IMR-90 (cell line): Measurements from ENCODE around the gene RNF130. TPM values are rescaled to one million over a fixed set of nuclear protein-coding genes. Genes with fewer than 3 reads are reported as not detected.

ENCODE experiments used
- ATAC-seq: fragments of 200-7000 bp; cut with Tn5 transposase; 2 replicates; pipeline ENCODE4 v1.9.1; 2020; ENCODE audit warnings: low read depth, mild to moderate bottlenecking, moderate library complexity
- BruUV-seq: library from RNA; stranded (reverse); fragments of 400-500 nt; replicated peaks from 2 replicates; lab custom pipeline; 2021; lab: Mats Ljungman, UMichigan
- CTCF ChIA-PET: fragments of 300-600 bp; formaldehyde crosslinking; extraction: SDS; loops from one replicate; lab custom pipeline; 2021; ENCODE audit warnings: antibody characterized with exemption; lab: Yijun Ruan, JAX
- POLR2A ChIA-PET: fragments of 300-600 bp; sonication (Branson Sonifier 250); formaldehyde crosslinking; loops from one replicate; lab custom pipeline; 2022; ENCODE audit warnings: antibody characterized with exemption; ENCODE audit not compliant: unreplicated experiment; lab: Charles Lee
- DNase-seq: peaks from one replicate; pipeline ENCODE4 v3.0.0; 2013
- H2AFZ ChIP-seq: replicated peaks from 2 replicates; pipeline ENCODE3; 2013; ENCODE audit warnings: low read length, mild to moderate bottlenecking; ENCODE audit not compliant: poor library complexity
- H2AK5ac ChIP-seq: 2 replicates; pipeline ENCODE4 v1.6.1; 2013; ENCODE audit warnings: low read depth, low read length, inconsistent platforms
- H2AK9ac ChIP-seq: replicated peaks from 2 replicates; pipeline ENCODE3; 2013; ENCODE audit warnings: mild to moderate bottlenecking, low read depth, low read length, moderate library complexity; ENCODE audit not compliant: poor library complexity
- H2BK120ac ChIP-seq: 2 replicates; pipeline ENCODE4 v1.6.1; 2013; ENCODE audit warnings: low read depth, low read length, inconsistent platforms
- H2BK15ac ChIP-seq: 3 replicates; pipeline ENCODE4 v1.6.1; 2013; ENCODE audit warnings: low read depth, low read length, inconsistent platforms
- H2BK20ac ChIP-seq: 2 replicates; pipeline ENCODE4 v1.6.1; 2013; ENCODE audit warnings: low read depth, mild to moderate bottlenecking, inconsistent platforms, low read length, moderate library complexity
- H2BK5ac ChIP-seq: 2 replicates; pipeline ENCODE4 v1.6.1; 2013; ENCODE audit warnings: mild to moderate bottlenecking, low read depth, low read length, inconsistent platforms; ENCODE audit not compliant: poor library complexity, severe bottlenecking
- H3K14ac ChIP-seq: replicated peaks from 2 replicates; pipeline ENCODE4 v1.6.1; 2013; ENCODE audit warnings: low read depth, low read length, inconsistent platforms
- H3K18ac ChIP-seq: 2 replicates; pipeline ENCODE4 v1.6.1; 2013; ENCODE audit warnings: low read depth, low read length, control low read depth
- H3K23ac ChIP-seq: 2 replicates; pipeline ENCODE4 v1.6.1; 2013; ENCODE audit warnings: low read depth, low read length, inconsistent platforms
- H3K27ac ChIP-seq: 2 replicates; pipeline ENCODE4 v1.5.1; 2013; ENCODE audit warnings: mild to moderate bottlenecking, control low read depth, low read length; ENCODE audit not compliant: insufficient read depth
- H3K27me3 ChIP-seq: 2 replicates; pipeline ENCODE4 v1.6.1; 2013; ENCODE audit warnings: low read length; ENCODE audit not compliant: control insufficient read depth, insufficient read depth
- H3K36me3 ChIP-seq: 2 replicates; pipeline ENCODE4 v1.6.1; 2013; ENCODE audit warnings: low read length, mixed read lengths; ENCODE audit not compliant: control insufficient read depth, insufficient read depth
- H3K4ac ChIP-seq: 2 replicates; pipeline ENCODE4 v1.6.1; 2013; ENCODE audit warnings: low read depth, low read length, inconsistent platforms
- H3K4me1 ChIP-seq: 2 replicates; pipeline ENCODE4 v1.6.1; 2013; ENCODE audit warnings: low read length, mixed read lengths; ENCODE audit not compliant: control insufficient read depth, insufficient read depth
- H3K4me2 ChIP-seq: 2 replicates; pipeline ENCODE4 v1.6.1; 2013; ENCODE audit warnings: low read depth, mild to moderate bottlenecking, control low read depth, low read length, moderate library complexity
- H3K4me3 ChIP-seq: 2 replicates; pipeline ENCODE4 v1.5.1; 2013; ENCODE audit warnings: low read depth, mild to moderate bottlenecking, control low read depth, low read length, moderate library complexity; ENCODE audit not compliant: insufficient read depth
- H3K56ac ChIP-seq: 2 replicates; pipeline ENCODE4 v1.6.1; 2013; ENCODE audit warnings: low read length, inconsistent platforms; ENCODE audit not compliant: insufficient read depth; ENCODE audit errors: extremely low read depth
- H3K79me1 ChIP-seq, 2 experiments: 2 replicates each; pipeline ENCODE4 v1.6.1; 2013; ENCODE audit warnings: low read length in 2 of 2, inconsistent platforms in 1 of 2, low read depth in 1 of 2
- H3K9ac ChIP-seq: 2 replicates; pipeline ENCODE4 v1.6.1; 2013; ENCODE audit warnings: low read depth, low read length, control low read depth
- H3K9me1 ChIP-seq: 2 replicates; pipeline ENCODE4 v1.6.1; 2013; ENCODE audit warnings: low read length, inconsistent platforms; ENCODE audit not compliant: insufficient read depth
- H3K9me3 ChIP-seq: 2 replicates; pipeline ENCODE4 v1.6.1; 2013; ENCODE audit warnings: low read length; ENCODE audit not compliant: control insufficient read depth, insufficient read depth
- H4K20me1 ChIP-seq: 2 replicates; pipeline ENCODE4 v1.6.1; 2013; ENCODE audit warnings: low read length, inconsistent platforms; ENCODE audit not compliant: insufficient read depth
- H4K5ac ChIP-seq: 2 replicates; pipeline ENCODE4 v1.6.1; 2013; ENCODE audit warnings: mild to moderate bottlenecking, low read depth, low read length, control low read depth
- H4K8ac ChIP-seq, 2 experiments: 2 replicates each; pipeline ENCODE4 v1.6.1; 2013; ENCODE audit warnings: low read depth in 2 of 2, low read length in 2 of 2, control low read depth in 1 of 2, inconsistent platforms in 1 of 2
- H4K91ac ChIP-seq: 2 replicates; pipeline ENCODE4 v1.6.1; 2013; ENCODE audit warnings: low read depth, low read length, inconsistent platforms; ENCODE audit not compliant: insufficient read depth
- BHLHE40 ChIP-seq: fragments of 150-350 bp; IDR thresholded peaks from 2 replicates; pipeline ENCODE4 v1.6.1; 2016; ENCODE audit warnings: mild to moderate bottlenecking, low read depth, low read length
- CEBPB ChIP-seq: IDR thresholded peaks from 2 replicates; pipeline ENCODE4 v1.6.1; 2012; ENCODE audit warnings: low read depth, low read length, improper control_type of control experiment
- CHD1 ChIP-seq: IDR thresholded peaks from 2 replicates; pipeline ENCODE4 v1.6.1; 2012; ENCODE audit warnings: low read depth, low read length, improper control_type of control experiment
- FOS ChIP-seq: fragments of 150-350 bp; IDR thresholded peaks from 2 replicates; pipeline ENCODE4 v1.6.1; 2016; ENCODE audit warnings: low read depth, low read length
- MAFK ChIP-seq: IDR thresholded peaks from 2 replicates; pipeline ENCODE4 v1.6.1; 2012; ENCODE audit warnings: low read depth, low read length, improper control_type of control experiment
- MXI1 ChIP-seq: IDR thresholded peaks from 2 replicates; pipeline ENCODE4 v1.6.1; 2012; ENCODE audit warnings: low read depth, mild to moderate bottlenecking, low read length, moderate library complexity, borderline replicate concordance
- NFE2L2 ChIP-seq: fragments of 150-350 bp; IDR thresholded peaks from 2 replicates; pipeline ENCODE4 v1.6.1; 2016; ENCODE audit warnings: low read depth, mild to moderate bottlenecking, low read length
- POLR2A ChIP-seq: IDR thresholded peaks from 2 replicates; pipeline ENCODE4 v1.6.1; 2012; ENCODE audit warnings: mild to moderate bottlenecking, low read depth, low read length
- RAD21 ChIP-seq: IDR thresholded peaks from 2 replicates; pipeline ENCODE4 v1.6.1; 2012; ENCODE audit warnings: low read length, improper control_type of control experiment
- RCOR1 ChIP-seq: IDR thresholded peaks from 2 replicates; pipeline ENCODE4 v1.6.1; 2012; ENCODE audit warnings: mild to moderate bottlenecking, low read length, improper control_type of control experiment; ENCODE audit not compliant: insufficient replicate concordance
- WGBS, 2 experiments: methylation state at CpG; one replicate each; pipeline versions ENCODE4 v1.1.5 to v1.1.7; 2013; ENCODE audit warnings: missing lambda C conversion rate in 2 of 2; ENCODE audit not compliant: insufficient read length in 1 of 2; ENCODE audit errors: extremely low coverage in 2 of 2; 5-methylcytosine and 5-hydroxymethylcytosine counted together
- dilution Hi-C: fragments of 300-500 bp; cut with HindIII; formaldehyde crosslinking; loops from one replicate; pipeline ENCODE4 v1.14.3; 2018; ENCODE audit warnings: low sequenced_read_pairs; ENCODE audit not compliant: unreplicated experiment
- in situ Hi-C: fragments of 300-500 bp; cut with MboI; formaldehyde crosslinking; loops from 3 replicates; pipeline ENCODE4 v1.14.3; 2019; ENCODE audit warnings: low sequenced_read_pairs, inconsistent platforms, mixed read lengths
- intact Hi-C: fragments of 100-400 bp; cut with micrococcal nuclease; formaldehyde crosslinking; loops from 2 replicates; pipeline ENCODE4 v1.10.0; 2022
- polyA plus RNA-seq, 3 experiments: library from polyadenylated mRNA; depleted of rRNA; stranded (reverse); fragments of >200 nt; gene quantifications; 2 replicates each; pipeline ENCODE4 v1.2.3, GENCODE V29; 2012; ENCODE audit warnings: low replicate concordance in 1 of 3
- total RNA-seq: library from RNA; depleted of rRNA; stranded (reverse); fragments of >200 nt; gene quantifications from 2 replicates; pipeline ENCODE4 v1.2.3, GENCODE V29; 2012
- TF ChIP-seq, protein P1 (sequence below): fragments of 150-350 bp; IDR thresholded peaks from 2 replicates; pipeline ENCODE4 v1.6.1; 2017; ENCODE audit warnings: mild to moderate bottlenecking, antibody characterized with exemption, low read length, low read depth
- TF ChIP-seq, protein P2 (sequence below): fragments of 150-350 bp; IDR thresholded peaks from 2 replicates; pipeline ENCODE4 v1.6.1; 2016; ENCODE audit warnings: low read depth, mild to moderate bottlenecking, low read length, moderate library complexity, borderline replicate concordance
- TF ChIP-seq, protein P3 (sequence below): conservative IDR thresholded peaks from 2 replicates; pipeline ENCODE4 v1.5.1; 2012; ENCODE audit warnings: mild to moderate bottlenecking, low read depth, low read length, improper control_type of control experiment

The RNF130 gene
- total and polyA plus RNA-seq, 2 of the 4 experiments (the other 2 are of a cell fraction), result 12.9 to 21.7 TPM

DNA sequence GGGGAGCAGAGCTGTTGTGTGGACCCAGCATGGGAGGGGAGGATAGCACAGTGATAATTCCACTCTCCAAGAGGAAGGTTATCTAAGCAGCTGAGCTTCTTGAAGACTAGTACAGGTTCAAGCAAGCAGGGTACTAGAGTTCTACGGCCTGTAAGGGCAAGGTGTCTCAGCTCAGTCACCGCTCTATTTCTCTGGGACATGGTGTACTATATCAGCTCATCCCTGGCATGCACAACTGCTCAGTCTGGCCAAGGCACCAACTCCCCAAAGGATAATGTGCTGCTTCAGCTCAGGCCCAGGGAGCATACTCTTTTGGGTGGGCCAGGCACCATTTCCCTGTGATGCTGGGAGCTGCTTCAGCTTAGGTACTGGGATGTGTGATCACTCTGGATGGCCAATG, 69.8 kb downstream of the RNF130 start:
- Histone ChIP-seq H4K5ac (no peak overlapping the region), H3K4me1 (no peaks in the 10 kb centered on the region), H3K9me1 (peaks cover 8% of the 10 kb centered on the region; the same call in 1 of the 2 replicates), H3K27me3 (no peaks in the 10 kb centered on the region), H2BK15ac (no peak overlapping the region), H3K9me3 (no peaks in the 10 kb centered on the region), H3K36me3 (peaks cover 7% of the 10 kb centered on the region; the same call in 1 of the 2 replicates), H3K79me1 (no peaks in the 10 kb centered on the region; a peak in 1 of 4 replicates), H2AK9ac (no peak overlapping the region), H3K56ac (no peak overlapping the region), H4K8ac (no peak overlapping the region), H2BK120ac (no peak overlapping the region), H3K23ac (no peak overlapping the region), H3K4me2 (no peak overlapping the region), H3K4ac (no peak overlapping the region), H4K20me1 (no peaks in the 10 kb centered on the region), H4K91ac (no peak overlapping the region), H2AFZ (no peak overlapping the region), H2BK20ac (no peak overlapping the region), H3K4me3 (no peak overlapping the region), H3K27ac (no peak overlapping the region), H2AK5ac (no peak overlapping the region), H3K9ac (no peak overlapping the region), H3K18ac (no peak overlapping the region), H2BK5ac (no peak overlapping the region), H3K14ac (no peak overlapping the region)
- 92% methylated on average over 2 of the region's 2 CpGs; no CpG with 5 or more reads in 1 of the 2 experiments for WGBS, 2 experiments
- DNase-seq, result no peak
- no peak for ATAC-seq
- BruUV-seq, result no TSS peak
- intact Hi-C loops, result no loop called here
- dilution Hi-C loops, result no loop called here
- CTCF ChIA-PET, result no interaction called here
- TF ChIP-seq CHD1, result no peak
- TF ChIP-seq, protein P1, sequence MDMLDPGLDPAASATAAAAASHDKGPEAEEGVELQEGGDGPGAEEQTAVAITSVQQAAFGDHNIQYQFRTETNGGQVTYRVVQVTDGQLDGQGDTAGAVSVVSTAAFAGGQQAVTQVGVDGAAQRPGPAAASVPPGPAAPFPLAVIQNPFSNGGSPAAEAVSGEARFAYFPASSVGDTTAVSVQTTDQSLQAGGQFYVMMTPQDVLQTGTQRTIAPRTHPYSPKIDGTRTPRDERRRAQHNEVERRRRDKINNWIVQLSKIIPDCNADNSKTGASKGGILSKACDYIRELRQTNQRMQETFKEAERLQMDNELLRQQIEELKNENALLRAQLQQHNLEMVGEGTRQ, result no peak
- TF ChIP-seq, protein P2, sequence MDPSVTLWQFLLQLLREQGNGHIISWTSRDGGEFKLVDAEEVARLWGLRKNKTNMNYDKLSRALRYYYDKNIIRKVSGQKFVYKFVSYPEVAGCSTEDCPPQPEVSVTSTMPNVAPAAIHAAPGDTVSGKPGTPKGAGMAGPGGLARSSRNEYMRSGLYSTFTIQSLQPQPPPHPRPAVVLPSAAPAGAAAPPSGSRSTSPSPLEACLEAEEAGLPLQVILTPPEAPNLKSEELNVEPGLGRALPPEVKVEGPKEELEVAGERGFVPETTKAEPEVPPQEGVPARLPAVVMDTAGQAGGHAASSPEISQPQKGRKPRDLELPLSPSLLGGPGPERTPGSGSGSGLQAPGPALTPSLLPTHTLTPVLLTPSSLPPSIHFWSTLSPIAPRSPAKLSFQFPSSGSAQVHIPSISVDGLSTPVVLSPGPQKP, result no peak
- TF ChIP-seq RAD21, result no peak
- TF ChIP-seq NFE2L2, result no peak
- TF ChIP-seq, protein P3, sequence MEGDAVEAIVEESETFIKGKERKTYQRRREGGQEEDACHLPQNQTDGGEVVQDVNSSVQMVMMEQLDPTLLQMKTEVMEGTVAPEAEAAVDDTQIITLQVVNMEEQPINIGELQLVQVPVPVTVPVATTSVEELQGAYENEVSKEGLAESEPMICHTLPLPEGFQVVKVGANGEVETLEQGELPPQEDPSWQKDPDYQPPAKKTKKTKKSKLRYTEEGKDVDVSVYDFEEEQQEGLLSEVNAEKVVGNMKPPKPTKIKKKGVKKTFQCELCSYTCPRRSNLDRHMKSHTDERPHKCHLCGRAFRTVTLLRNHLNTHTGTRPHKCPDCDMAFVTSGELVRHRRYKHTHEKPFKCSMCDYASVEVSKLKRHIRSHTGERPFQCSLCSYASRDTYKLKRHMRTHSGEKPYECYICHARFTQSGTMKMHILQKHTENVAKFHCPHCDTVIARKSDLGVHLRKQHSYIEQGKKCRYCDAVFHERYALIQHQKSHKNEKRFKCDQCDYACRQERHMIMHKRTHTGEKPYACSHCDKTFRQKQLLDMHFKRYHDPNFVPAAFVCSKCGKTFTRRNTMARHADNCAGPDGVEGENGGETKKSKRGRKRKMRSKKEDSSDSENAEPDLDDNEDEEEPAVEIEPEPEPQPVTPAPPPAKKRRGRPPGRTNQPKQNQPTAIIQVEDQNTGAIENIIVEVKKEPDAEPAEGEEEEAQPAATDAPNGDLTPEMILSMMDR, result no peak
- TF ChIP-seq MXI1, result no peak
- no peak for TF ChIP-seq CEBPB
- TF ChIP-seq MAFK, result no peak
- TF ChIP-seq RCOR1, result no peak
- TF ChIP-seq POLR2A, result no peak
- no peak for TF ChIP-seq FOS
- TF ChIP-seq BHLHE40, result no peak
- POLR2A ChIA-PET, result no interaction called here
- in situ Hi-C loops, result no loop called here
